Cortex of kidney (tissue), 1 donor: ENCODE data around the gene TNNT2.

ENCODE experiments used
- DNase-seq: peaks from one replicate; lab custom pipeline; 2025; lab: John Stamatoyannopoulos, UW

The TNNT2 gene

GRCh38 chr1:201376464-201377374, 761 bp downstream of the TNNT2 start:
- DNase-seq: no peak

DNA sequence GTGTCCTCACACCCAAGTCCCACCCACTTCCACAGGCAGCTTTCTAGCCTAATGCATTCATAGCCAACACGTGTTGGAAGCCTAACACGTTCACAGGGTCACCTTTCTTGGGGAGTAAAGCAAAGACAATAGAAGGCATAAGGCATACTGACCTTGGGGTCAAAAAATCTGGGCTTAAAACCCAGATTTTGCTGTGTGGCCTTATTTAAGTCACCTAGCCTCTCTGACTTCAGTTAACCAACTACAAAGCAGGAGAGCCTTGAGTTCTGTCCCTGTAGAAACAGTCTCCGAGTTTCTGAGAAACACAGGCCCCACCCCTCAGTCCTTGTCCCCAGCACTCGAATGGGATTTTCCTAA, 1.4 kb downstream of the TNNT2 start:
- DNase-seq: no peak

- DNase-seq: no peak
Observed at GRCh38 chr1:201375169-201375568, 2.3 kb downstream of the TNNT2 start.

DNA sequence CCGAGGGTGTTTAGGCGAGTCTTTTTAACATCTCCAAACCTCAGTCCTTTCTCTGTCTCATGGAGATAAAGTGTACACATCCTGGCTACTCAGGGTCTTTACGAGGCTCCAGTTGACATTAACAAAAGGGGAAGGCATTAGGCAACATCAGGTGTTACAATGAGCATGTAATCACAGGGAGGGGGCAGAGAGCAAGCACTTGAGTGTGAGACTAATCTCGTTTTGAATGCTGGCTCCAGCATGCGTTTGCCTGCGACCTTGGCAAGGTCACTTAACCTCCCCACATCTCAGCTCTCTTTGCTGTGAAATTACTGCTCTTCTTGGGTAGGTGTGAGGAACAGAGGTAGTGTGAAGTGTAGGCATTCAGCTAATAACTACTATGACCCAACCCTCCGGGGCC, 3.1 kb downstream of the TNNT2 start:
- no peak for DNase-seq

GRCh38 chr1:201371792-201372191, 5.7 kb downstream of the TNNT2 start:
- no peak for DNase-seq

- DNase-seq: no peak
Observed at GRCh38 chr1:201371276-201371675, 6.2 kb downstream of the TNNT2 start.

DNA sequence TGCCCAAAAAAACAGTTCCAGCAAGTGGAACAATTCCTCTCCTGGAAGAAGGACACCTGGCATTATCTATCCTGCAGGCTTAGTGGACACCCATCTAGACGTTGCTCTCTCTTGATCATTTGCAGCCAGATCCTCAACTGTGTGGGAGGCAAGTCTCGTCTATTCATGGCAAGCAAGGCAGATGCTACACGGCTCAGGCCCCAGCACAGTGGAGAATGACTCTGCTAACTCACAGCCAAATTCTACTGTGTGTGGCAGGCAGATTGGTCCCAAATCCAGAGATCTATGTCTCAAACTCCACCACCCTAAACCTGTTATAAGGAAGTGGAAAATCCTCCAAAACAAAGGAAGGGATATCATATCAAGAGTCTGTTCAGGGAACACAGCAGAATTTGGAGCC, 7.0 kb downstream of the TNNT2 start:
- DNase-seq: no peak

DNA sequence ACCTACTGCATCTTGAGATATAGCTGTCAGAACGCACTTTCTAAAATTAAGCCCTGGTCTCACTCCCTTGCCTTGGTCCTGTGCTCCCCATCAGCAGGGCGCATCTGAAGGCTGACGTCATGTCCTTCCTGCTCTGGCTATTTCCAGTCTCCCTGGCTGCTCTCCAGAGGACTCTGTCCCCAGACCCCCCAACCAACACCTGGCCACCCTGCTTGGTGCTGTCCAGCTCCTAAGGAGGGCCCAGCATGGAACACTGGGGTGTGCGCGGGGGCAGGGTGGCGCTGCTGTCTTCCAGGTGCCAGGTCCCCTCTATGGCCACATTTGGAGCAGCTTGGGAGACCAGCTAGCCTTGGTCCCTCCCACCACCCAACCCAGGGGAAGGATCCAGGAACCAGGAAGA, 8.3 kb downstream of the TNNT2 start:
- no peak for DNase-seq

DNA sequence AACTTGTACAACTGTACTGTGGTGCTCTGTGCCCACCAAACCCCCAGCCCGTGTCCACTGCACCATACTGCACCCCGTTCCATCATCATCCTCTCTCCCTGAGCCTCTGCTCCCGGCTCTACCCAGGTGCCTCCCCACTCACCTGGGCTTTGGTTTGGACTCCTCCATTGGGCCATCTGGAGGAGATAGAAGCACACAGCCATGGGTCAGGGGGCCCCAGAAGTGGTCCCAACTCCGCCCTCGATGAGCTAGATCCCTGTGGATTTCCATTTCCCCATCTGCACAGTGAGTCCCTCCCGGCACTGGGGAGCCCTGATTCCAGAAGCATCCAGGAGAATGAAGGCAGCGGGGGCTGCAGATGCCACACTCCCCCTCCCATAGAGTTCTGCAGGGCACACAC, 10.8 kb downstream of the TNNT2 start:
- DNase-seq: no peak

- no peak for DNase-seq
Observed at GRCh38 chr1:201365251-201365650, 12.2 kb downstream of the TNNT2 start.

DNA sequence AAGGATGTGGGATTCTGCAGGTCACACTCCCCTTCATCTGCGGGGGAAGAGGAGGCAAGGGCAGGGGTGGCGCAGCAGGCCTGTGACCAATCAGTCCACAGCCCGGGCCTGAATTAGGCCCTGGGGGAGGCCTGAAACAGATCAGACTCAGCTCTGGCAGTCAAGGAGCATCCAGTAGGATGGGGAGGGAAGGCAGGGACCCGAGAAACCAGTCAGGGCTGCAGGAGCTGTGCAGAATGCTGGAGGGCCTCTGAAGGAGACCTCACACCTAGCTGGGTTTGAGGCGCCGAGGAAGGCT, 12.7 kb downstream of the TNNT2 start:
- no peak for DNase-seq

DNA sequence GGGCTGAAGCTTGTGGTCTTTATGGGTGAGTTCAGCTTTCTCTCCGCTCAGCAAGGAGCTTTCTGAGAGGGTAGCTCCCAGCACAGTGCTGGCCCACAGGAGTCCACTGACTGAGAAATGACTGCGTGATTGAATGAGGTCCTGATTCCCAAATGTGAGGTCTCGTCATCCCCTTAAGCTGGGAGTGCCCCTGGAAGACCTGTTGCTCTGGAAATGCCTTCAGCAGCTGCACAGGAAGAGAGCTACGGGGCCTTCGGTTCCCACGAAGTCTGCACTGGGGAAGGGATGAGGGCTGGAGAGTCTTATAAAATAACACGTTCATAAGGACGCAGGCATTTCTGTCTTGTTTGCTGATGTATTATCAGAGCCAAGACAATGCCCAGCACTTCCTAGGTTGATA, 14.0 kb downstream of the TNNT2 start:
- DNase-seq: no peak

DNA sequence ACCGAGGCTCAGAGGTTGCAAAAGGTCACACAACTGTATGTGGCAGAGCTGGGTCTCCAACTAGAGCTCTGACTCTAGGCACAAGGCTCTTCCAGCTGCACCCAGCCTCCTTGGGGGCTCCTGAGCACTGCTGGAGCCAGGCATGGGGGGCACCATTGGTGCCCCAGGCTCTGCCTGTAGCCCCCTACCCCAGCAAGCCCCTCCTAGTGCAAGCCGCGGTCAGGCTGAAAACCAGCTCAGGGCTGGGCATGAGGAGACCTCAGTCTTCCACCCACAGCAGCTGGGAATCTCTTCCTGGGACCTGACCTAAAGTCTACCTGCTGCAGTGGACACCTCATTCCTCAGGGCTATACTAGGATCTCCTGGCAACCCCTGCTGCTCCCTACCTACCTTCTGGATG, 14.6 kb downstream of the TNNT2 start:
- DNase-seq: no peak

DNA sequence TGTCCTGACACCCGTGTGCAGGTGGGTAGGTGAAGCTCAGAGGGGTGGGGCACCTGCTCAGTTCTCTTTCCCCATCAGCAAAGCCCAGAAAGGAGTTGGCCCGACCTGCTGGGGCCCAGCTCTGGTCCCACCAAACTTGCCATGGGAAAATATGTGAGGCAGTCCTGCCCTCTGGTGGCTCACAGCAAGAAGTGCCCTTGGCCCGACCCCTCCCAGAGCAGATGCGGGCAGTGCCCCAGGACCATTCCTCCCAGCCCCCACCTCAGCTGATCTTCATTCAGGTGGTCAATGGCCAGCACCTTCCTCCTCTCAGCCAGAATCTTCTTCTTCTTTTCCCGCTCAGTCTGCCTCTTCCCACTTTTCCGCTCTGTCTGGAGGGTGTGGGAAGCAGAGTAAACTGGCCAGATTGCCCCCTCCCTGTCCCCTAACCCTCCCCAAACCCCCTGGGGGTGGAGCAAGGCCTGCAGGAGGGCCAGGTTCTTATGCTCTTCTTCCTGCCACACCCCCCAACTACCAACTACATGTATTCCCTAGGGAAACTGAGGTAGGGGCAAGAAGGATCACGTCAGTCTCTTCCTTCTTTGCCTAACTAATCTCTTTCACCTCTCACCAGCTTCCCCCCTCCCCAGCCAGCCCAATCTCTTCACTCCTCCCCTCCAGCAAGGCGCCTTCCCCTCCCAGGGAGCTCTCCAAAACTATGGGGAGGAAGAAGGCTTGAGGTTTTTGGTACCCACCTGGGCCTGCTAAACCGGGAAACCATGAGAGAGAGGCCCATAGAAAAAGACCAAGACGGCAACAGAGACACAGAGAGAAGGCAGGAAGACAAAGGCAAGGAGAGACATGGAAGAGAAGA, 15.6 kb downstream of the TNNT2 start:
- DNase-seq: no peak

DNA sequence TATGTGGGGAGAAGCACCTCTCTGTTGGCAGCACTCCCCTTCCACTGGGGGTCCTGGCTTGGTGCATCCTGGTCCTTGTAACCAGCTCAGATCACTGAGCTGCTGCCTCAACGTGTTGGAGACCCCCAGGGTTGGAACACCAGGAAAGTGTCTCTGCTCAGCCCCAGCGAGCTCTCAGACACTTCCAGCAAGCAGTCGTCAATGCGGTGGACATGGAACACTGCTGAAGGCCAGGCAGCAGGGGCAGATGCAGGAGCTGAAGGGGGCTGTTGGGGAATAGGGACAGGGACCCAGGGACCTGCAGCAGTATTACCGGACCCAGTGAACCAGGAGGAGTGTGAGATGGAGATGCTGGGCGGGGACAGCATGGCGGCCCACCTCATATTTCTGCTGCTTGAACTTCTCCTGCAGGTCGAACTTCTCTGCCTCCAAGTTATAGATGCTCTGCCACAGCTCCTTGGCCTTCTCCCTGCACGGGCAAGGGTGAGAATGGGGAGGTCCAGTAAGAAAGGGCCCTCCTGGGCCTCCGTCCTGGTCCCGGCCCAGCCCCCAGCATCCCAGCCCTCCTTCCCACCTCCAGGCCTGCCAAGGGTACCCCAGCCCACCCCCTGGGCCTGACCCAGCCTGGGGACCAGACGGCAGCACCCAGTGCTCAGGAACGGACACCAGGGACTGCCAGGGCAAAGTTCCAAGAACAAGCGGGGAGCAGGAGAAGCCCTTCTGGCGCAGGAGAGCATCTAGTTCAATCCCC, 16.4 kb downstream of the TNNT2 start:
- no peak for DNase-seq

DNA sequence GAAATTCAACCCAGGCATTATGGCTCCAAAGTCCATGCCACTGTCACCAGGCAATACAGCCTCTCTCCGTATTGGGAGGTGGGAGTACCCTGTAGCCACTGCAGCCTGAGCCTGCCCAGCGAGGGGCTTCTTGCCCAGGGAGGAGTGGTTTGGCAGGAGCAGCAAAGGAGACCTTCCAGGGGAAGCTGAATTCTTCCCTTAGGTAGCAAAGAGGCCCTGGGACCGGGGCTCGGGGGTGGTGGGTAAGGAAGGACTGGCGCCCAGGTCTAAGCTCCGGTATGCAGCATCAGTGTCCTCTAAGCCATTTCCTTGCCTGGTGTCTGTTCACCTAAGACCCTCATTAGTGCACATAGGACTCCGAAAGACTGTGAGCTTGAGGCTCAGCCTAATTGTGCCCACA, 17.0 kb downstream of the TNNT2 start:
- no peak for DNase-seq

DNA sequence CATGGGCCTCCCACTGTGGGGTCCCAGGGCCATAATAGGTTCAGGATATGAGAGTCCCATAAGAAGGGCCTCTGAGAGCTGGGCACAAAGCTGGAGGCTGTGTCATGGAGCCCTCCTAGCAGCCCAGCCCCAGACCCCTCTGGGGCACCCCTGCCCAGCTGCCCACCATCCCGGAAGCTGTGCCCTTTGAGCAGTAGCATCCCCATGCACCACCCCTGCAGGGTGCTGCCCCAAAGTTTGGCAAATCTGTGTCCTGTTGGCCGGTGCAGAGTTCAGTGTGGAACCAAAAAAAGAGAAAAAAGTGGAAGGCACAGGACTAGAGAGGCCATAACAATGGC, 17.6 kb downstream of the TNNT2 start:
- DNase-seq: no peak

DNA sequence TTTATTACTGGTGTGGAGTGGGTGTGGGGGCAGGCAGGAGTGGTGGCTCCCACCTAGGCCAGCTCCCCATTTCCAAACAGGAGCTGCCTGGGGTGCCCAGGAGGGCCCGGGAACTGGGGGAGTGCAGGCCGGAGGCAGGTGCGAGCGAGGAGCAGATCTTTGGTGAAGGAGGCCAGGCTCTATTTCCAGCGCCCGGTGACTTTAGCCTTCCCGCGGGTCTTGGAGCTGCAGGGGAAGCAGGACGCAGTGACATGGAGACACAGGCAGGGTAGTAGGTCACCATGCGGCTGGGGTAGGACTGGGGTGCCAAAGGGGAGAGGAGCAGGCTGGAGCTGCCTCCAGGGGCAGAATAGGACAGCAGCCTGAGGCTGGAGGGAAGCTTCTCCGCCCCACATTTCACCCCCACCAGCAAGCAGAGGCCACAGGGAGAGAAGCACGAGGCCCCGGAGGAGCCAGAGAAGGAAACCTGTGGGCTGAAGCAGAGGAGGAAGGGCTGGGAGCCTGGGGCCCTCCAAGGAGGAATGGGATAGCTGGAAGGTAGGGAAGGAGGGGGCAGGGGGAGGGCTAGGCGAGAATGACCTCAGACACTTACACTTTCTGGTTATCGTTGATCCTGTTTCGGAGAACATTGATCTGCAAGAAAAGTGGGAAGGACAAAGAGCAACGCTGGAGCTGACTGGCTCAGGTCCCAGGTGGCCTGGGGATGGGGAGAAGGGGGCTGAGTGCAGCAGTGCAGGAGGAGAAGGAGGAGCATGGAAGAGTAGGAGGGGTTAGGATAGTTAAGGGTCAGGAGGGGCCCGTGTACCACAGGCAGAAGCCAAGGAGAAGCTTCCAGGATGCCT, 18.2 kb downstream of the TNNT2 start:
- DNase-seq: no peak

DNA sequence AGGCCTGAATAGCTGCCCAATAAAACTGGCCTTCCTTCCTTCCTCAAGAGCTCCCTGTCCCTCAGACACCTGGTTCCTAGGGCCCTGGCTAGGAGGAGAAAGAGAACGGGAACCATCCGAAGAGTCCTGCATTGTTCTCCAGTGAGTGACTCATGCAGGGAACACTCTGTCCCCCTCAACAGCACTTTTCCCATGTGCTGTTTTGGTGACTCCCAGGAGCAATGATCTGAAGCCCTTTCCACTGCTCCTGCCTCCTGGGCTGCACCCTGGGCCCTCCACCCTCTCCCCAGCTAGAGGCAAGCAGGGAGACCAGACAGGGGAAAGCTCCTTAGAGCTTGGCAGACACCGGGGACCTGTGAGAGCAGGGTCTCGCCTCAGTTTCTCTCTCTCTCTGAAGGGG, 18.9 kb downstream of the TNNT2 start:
- no peak for DNase-seq

GRCh38 chr1:201357636-201358348, 19.7 kb downstream of the TNNT2 start:
- no peak for DNase-seq

GRCh38 chr1:201357211-201357610, 20.3 kb downstream of the TNNT2 start:
- no peak for DNase-seq
